ENCODE data around the gene ACAA1. TPM values are rescaled to one million over a fixed set of nuclear protein-coding genes. Genes with fewer than 3 reads are reported as not detected.

The ACAA1 gene
- total and polyA plus RNA-seq, 2 of the 4 experiments (the other 2 are of a cell fraction): 30.8 to 62.4 TPM

- Histone ChIP-seq H4K91ac (ENCODE audit: insufficient read depth, low read depth, low read length) (peak overlapping the region; percentile 64), H3K14ac (replicated peaks; ENCODE audit: low read depth, low read length) (peak overlapping the region; percentile 88), H4K20me1 (ENCODE audit: insufficient read depth, low read length) (peaks cover 22% of the 10 kb centered on the region; the same call in 1 of the 2 replicates), H3K4ac (ENCODE audit: low read depth, low read length) (peak overlapping the region; percentile 93; the same call in 1 of the 2 replicates), H3K27me3 (ENCODE audit: control insufficient read depth, insufficient read depth, low read length) (no peaks in the 10 kb centered on the region), H2AK5ac (ENCODE audit: low read depth, low read length) (no peak overlapping the region; the same call in 1 of the 2 replicates), H3K9ac (ENCODE audit: low read depth, low read length) (peak overlapping the region; percentile 12; the same call in 1 of the 2 replicates), H2BK120ac (ENCODE audit: low read depth, low read length) (peak overlapping the region; percentile 90), H3K27ac (ENCODE audit: insufficient read depth, low read length) (peak overlapping the region; percentile 14; the same call in 1 of the 2 replicates), H3K4me2 (ENCODE audit: low read depth, low read length) (peak overlapping the region; percentile 94; the same call in 1 of the 2 replicates), H3K56ac (ENCODE audit: extremely low read depth, insufficient read depth, low read length) (peak overlapping the region; percentile 70; the same call in 1 of the 2 replicates), H3K9me3 (ENCODE audit: control insufficient read depth, insufficient read depth, low read length) (no peaks in the 10 kb centered on the region), H3K4me1 (ENCODE audit: control insufficient read depth, insufficient read depth, low read length) (peaks cover 10% of the 10 kb centered on the region), H2BK15ac (ENCODE audit: low read depth, low read length) (peak overlapping the region; percentile 76; the same call in 1 of the 3 replicates), H3K4me3 (ENCODE audit: insufficient read depth, low read depth, low read length) (peak overlapping the region; percentile 32; the same call in 1 of the 2 replicates), H4K8ac (ENCODE audit: low read depth in 2 of 2, low read length in 2 of 2) (peak overlapping the region in 1 of 2 experiments; percentile 82; a peak in 2 of 4 replicates), H3K36me3 (ENCODE audit: control insufficient read depth, insufficient read depth, low read length) (no peaks in the 10 kb centered on the region), H3K9me1 (ENCODE audit: insufficient read depth, low read length) (peaks cover 10% of the 10 kb centered on the region; the same call in 1 of the 2 replicates), H3K18ac (ENCODE audit: low read depth, low read length) (peak overlapping the region; percentile 83; the same call in 1 of the 2 replicates), H3K23ac (ENCODE audit: low read depth, low read length) (peak overlapping the region; percentile 90; the same call in 1 of the 2 replicates), H2AFZ (replicated peaks; ENCODE audit: low read length, poor library complexity) (no peak overlapping the region), H3K79me1 (ENCODE audit: low read depth in 1 of 2, low read length in 2 of 2) (peaks cover 0 to 31% of the 10 kb centered on the region in 2 experiments; a peak in 2 of 4 replicates), H4K5ac (ENCODE audit: low read depth, low read length) (peak overlapping the region; percentile 71; the same call in 1 of the 2 replicates), H2BK5ac (ENCODE audit: low read depth, low read length, poor library complexity, severe bottlenecking) (peak overlapping the region; percentile 96), H2AK9ac (replicated peaks; ENCODE audit: low read depth, low read length, poor library complexity) (no peak overlapping the region), H2BK20ac (ENCODE audit: low read depth, low read length) (peak overlapping the region; percentile 85; the same call in 1 of the 2 replicates)
- dilution Hi-C loops (cut with HindIII; ENCODE audit: low sequenced_read_pairs, unreplicated experiment) (no loop called here), in situ Hi-C loops (cut with MboI; ENCODE audit: low sequenced_read_pairs) (no loop called here), intact Hi-C loops (cut with micrococcal nuclease) (no loop called here)
- no peak for ATAC-seq (ENCODE audit: low read depth)
- DNase-seq: peak; percentile 67
- TF ChIP-seq CHD1 (IDR thresholded peaks at IDR 0.05; ENCODE audit: low read depth, low read length) (no peak), RFX5 (IDR thresholded peaks at IDR 0.05; ENCODE audit: low read depth, low read length) (no peak), BHLHE40 (IDR thresholded peaks at IDR 0.05; ENCODE audit: low read depth, low read length) (no peak), RCOR1 (IDR thresholded peaks at IDR 0.05; ENCODE audit: insufficient replicate concordance, low read length) (no peak), NFE2L2 (IDR thresholded peaks at IDR 0.05; ENCODE audit: low read depth, low read length) (no peak), POLR2A (IDR thresholded peaks at IDR 0.05; ENCODE audit: low read depth, low read length) (no peak), RAD21 (IDR thresholded peaks at IDR 0.05; ENCODE audit: low read length) (no peak), FOS (IDR thresholded peaks at IDR 0.05; ENCODE audit: low read depth, low read length) (no peak), MAZ (IDR thresholded peaks at IDR 0.05; ENCODE audit: borderline replicate concordance, low read depth, low read length) (no peak)
- ChIA-PET POLR2A (ENCODE audit: unreplicated experiment) (no interaction called here), CTCF (no interaction called here)
- BruUV-seq (replicated peaks): no TSS peak
- no CpG with 5 or more reads among the region's 4 CpGs for WGBS, 2 experiments (ENCODE audit: extremely low coverage in 2 of 2, insufficient read length in 1 of 2)
These were observed 31.5 kb upstream of the ACAA1 start for GRCh38 chr3:38168151-38169026.
